Measurements from ENCODE around the gene SLC12A8.

SLC12A8 gene

DNA sequence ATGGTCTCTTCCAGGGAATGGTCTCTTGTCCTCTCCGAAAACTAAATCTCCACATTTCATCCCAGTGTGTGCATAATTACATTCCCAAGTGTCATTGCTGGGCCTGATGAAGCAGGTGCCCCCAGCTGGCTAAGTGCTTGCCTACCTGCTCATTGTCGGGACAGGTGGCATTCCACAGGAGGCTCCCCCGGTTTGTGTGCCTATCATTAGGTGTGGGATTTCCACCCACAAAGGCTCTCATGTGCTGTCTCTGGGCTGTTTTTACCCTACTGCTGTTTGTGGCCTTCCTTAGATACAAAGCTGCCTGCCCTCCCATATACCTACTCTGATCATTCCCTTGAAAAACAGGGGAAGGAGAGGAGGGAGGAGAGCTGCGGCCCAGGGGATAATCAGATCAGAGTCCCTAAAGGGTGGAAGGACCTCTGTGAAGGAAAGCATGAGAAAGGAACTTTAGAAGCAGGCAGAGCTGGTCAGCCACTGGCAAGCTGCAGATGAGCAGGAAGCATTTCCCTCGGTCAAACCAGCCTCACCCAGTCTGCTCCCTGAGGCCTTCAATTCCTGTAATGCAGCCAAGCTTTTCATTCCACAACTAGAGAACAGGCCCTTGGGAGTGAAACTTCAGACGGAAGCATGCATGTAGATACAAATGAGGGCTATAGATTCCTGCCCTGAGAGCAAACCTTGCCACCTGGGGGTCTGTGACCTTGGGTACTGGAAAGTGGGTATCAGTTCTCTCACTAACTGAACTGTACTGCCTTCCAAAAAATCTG, 96.1 kb downstream of the SLC12A8 start:
- TF ChIP-seq MAX (IDR thresholded peaks at IDR 0.05; ENCODE audit: low read depth, low read length) (no peak), POLR2A (IDR thresholded peaks at IDR 0.05; ENCODE audit: extremely low read depth, insufficient read length) (no peak), MYC (IDR thresholded peaks at IDR 0.05; ENCODE audit: low read depth, low read length) (no peak)
- TF ChIP-seq, protein P1, sequence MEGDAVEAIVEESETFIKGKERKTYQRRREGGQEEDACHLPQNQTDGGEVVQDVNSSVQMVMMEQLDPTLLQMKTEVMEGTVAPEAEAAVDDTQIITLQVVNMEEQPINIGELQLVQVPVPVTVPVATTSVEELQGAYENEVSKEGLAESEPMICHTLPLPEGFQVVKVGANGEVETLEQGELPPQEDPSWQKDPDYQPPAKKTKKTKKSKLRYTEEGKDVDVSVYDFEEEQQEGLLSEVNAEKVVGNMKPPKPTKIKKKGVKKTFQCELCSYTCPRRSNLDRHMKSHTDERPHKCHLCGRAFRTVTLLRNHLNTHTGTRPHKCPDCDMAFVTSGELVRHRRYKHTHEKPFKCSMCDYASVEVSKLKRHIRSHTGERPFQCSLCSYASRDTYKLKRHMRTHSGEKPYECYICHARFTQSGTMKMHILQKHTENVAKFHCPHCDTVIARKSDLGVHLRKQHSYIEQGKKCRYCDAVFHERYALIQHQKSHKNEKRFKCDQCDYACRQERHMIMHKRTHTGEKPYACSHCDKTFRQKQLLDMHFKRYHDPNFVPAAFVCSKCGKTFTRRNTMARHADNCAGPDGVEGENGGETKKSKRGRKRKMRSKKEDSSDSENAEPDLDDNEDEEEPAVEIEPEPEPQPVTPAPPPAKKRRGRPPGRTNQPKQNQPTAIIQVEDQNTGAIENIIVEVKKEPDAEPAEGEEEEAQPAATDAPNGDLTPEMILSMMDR (IDR thresholded peaks at IDR 0.05; ENCODE audit: low read depth, low read length) = no peak
- no peak overlapping the region for H3K4me3 ChIP-seq (ENCODE audit: low read depth, low read length)
- no peak for DNase-seq (ENCODE audit: low read depth)

DNA sequence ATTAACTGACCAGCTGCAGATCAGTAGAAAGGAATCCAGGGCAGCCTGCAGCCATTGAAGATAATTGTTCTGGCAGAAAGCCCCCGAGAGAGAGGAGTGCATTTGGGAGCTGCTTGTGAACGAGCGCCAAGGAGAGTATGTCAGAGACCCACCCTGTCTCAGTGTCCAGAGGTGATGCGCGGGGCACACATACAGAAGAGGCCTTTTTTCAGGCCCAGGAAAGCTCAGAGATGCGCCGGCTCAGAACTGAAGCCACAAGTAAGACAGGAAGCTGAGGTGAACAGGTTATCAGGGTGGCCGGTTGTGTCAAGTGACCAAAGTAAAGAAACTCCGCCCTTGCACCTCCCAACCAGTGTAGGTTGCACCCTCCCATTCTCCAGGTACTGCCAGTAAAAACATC, 96.9 kb downstream of the SLC12A8 start:
- no peak for DNase-seq (ENCODE audit: low read depth)
- H3K4me3 ChIP-seq (ENCODE audit: low read depth, low read length) = no peak overlapping the region
- TF ChIP-seq POLR2A (IDR thresholded peaks at IDR 0.05; ENCODE audit: extremely low read depth, insufficient read length) = no peak
- TF ChIP-seq MYC (IDR thresholded peaks at IDR 0.05; ENCODE audit: low read depth, low read length) = no peak
- TF ChIP-seq, protein P1 (IDR thresholded peaks at IDR 0.05; ENCODE audit: low read depth, low read length) = no peak
- TF ChIP-seq MAX (IDR thresholded peaks at IDR 0.05; ENCODE audit: low read depth, low read length) = no peak

DNA sequence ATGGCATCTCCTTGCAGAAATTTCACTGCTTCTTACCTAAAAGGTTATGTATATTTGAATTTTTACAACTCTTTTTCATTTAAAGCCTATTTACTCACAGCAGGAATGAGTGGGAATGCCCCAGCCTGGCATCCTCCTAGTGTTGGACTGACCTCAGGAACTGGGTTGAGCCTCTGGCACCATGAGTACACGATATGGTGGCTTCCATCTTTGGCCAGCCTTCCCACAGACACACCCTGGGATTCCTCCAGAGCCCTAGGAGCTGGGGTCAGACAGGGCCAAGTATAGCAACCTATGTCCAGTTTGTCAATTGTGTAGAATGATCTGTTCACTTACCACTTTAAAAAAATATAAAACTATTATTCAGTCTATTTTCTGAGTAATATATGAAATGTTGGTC, 99.6 kb downstream of the SLC12A8 start:
- DNase-seq (ENCODE audit: low read depth) = no peak
- no peak overlapping the region for H3K4me3 ChIP-seq (ENCODE audit: low read depth, low read length)
- TF ChIP-seq, protein P1 (IDR thresholded peaks at IDR 0.05; ENCODE audit: low read depth, low read length) = no peak
- no peak for TF ChIP-seq MAX (IDR thresholded peaks at IDR 0.05; ENCODE audit: low read depth, low read length)
- TF ChIP-seq POLR2A (IDR thresholded peaks at IDR 0.05; ENCODE audit: extremely low read depth, insufficient read length) = no peak
- no peak for TF ChIP-seq MYC (IDR thresholded peaks at IDR 0.05; ENCODE audit: low read depth, low read length)

DNA sequence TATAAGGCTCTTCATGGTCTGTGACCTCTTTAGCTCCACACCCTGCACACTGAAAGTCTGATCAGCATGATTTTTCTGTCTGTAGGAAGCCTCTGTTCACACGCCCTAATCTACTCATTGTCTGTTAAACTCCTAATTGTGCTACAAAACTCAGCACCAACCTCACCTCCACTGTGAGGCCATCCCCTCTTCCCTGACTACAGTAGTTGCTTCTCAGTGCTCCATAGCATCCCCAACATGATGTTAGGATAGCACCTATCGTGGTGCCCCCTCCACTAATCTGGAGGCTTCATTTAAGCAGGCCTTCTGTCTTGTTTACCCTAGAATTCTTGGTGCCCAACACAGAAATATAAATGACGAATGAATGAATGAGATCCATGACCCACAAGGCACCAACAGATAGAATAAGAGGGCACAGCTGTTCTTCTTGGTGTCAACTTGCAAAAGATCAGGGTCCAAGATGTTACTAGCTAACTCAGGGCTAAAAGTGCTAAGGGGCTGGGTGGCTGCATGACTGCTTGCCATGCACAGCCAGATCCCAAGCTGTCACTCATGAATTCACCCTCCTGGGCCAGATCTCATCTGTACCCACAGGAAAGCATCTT, 101.6 kb downstream of the SLC12A8 start:
- H3K4me3 ChIP-seq (ENCODE audit: low read depth, low read length) = no peak overlapping the region
- TF ChIP-seq MAX (IDR thresholded peaks at IDR 0.05; ENCODE audit: low read depth, low read length) = no peak
- TF ChIP-seq, protein P1 (IDR thresholded peaks at IDR 0.05; ENCODE audit: low read depth, low read length) = no peak
- TF ChIP-seq POLR2A (IDR thresholded peaks at IDR 0.05; ENCODE audit: extremely low read depth, insufficient read length) = no peak
- no peak for TF ChIP-seq MYC (IDR thresholded peaks at IDR 0.05; ENCODE audit: low read depth, low read length)
- no peak for DNase-seq (ENCODE audit: low read depth)

DNA sequence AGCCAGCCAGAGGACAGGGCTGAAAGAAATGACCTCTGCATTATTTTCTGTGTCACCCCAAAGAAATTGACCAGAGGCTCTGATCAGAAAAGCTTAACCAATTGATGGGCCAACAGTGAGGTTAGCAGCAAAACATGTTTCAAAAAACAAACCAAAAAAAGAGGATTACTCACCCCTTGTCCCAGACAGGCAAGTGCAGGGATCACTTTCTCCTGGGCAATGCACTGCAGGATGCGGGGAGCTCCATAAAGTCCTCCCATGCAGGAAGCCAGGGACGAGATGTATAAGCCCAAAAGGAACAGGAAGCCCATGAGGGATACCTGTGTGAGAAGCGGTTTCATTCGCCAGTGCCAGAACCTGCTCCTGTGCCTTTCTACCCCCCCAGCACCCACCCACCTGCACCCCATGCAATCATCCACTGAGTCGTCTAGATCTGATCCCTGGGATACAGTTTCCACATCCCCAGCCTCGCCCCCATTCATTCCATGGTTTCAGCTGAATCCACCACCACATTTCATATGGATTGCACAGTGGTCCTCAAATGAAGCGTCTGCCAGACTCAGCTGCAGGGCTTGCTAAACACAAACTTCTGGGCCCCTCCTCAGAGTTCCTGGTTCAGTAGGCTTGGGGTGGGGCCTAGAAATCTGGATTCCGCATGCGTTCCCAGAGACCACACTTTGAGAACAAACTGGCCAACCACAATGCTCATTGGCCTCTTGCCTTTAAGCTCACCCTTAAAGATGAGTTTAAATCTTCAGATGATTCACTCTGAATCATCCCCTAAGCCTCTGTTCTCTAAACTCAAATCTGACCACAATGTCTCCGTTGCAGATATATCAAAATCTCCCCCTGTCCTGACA, 102.3 kb downstream of the SLC12A8 start:
- peak; percentile 65 for DNase-seq (ENCODE audit: low read depth)
- H3K4me3 ChIP-seq (ENCODE audit: low read depth, low read length) = no peak overlapping the region
- TF ChIP-seq POLR2A (IDR thresholded peaks at IDR 0.05; ENCODE audit: extremely low read depth, insufficient read length) (no peak), MYC (IDR thresholded peaks at IDR 0.05; ENCODE audit: low read depth, low read length) (no peak), MAX (IDR thresholded peaks at IDR 0.05; ENCODE audit: low read depth, low read length) (no peak)
- TF ChIP-seq, protein P1 (IDR thresholded peaks at IDR 0.05; ENCODE audit: low read depth, low read length) = no peak
